ENCODE data around the gene SIRT2. TPM values are rescaled to one million over a fixed set of nuclear protein-coding genes. Genes with fewer than 3 reads are reported as not detected.
"Not testable (repeated sequence)": the region's sequence is repeated elsewhere in the genome, so short reads cannot be mapped to it uniquely, and the experiment has no call there.

Gene SIRT2
- total RNA-seq, 1 experiment from 2014 or later: 37.4 TPM

DNA sequence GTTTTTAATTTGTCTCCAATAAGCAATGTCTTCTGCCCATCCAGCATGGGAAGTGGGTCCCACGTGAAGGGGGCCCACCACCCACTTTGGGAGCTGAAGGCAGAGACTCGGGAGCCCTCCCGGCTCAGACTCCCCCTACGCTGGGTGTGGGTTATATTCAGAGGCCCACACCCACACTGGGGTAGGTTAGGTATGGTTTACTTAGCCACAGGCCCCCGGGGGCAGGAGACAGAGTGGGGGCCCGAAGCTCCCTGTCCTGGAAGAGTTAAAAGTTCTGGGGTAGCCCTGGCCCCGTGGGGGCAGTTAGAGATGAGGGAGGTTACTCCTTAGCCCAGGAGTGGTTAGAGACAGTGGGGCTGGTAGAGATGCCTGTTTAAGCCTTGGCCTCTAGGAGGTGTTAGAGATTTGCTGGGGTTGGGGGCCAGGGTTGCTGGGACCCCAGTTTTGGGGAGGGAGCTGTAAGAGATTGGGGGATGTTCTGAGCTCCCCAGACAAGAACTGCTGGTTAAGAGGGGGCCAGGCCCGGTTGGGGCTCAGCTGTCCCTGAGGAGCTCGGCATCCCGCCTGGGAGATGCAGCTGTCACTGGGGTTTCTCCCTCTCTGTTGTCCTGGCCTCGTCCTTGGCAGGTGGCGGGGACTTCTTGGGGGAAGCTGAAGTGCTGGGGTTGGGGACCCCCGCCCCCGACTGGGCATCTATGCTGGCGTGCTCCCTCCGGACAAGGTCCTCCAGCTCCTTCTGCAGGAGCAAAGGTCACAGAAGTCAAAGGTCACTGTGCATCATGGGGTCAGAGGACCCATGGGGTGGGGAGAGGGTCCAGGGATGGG is 20.6 kb downstream of the SIRT2 start:
- ChIA-PET POLR2A (interaction anchor here (0.7 to 0.9 kb wide), 2 partner anchors 17 to 104 kb away, joined by 3 read pairs; no protein-coding TSS in a partner anchor), CTCF (interaction anchor here (0.6 to 0.8 kb wide), 2 partner anchors 32 to 364 kb away, joined by 3 read pairs; no protein-coding TSS in a partner anchor)
- Mint-ChIP-seq H3K27me3 (ENCODE audit: insufficient read depth, unreplicated experiment) (no peaks in the 10 kb centered on the region), H3K36me3 (ENCODE audit: insufficient read depth, unreplicated experiment) (peaks cover 9% of the 10 kb centered on the region), H3K4me1 (ENCODE audit: insufficient read depth, unreplicated experiment) (peaks cover 9% of the 10 kb centered on the region), H3K27ac (ENCODE audit: low read depth, unreplicated experiment) (peak overlapping the region; percentile 42), H3K4me3 (ENCODE audit: unreplicated experiment) (no peak overlapping the region), H3K9me3 (ENCODE audit: unreplicated experiment) (no peaks in the 10 kb centered on the region)
- TF ChIP-seq, protein P1, sequence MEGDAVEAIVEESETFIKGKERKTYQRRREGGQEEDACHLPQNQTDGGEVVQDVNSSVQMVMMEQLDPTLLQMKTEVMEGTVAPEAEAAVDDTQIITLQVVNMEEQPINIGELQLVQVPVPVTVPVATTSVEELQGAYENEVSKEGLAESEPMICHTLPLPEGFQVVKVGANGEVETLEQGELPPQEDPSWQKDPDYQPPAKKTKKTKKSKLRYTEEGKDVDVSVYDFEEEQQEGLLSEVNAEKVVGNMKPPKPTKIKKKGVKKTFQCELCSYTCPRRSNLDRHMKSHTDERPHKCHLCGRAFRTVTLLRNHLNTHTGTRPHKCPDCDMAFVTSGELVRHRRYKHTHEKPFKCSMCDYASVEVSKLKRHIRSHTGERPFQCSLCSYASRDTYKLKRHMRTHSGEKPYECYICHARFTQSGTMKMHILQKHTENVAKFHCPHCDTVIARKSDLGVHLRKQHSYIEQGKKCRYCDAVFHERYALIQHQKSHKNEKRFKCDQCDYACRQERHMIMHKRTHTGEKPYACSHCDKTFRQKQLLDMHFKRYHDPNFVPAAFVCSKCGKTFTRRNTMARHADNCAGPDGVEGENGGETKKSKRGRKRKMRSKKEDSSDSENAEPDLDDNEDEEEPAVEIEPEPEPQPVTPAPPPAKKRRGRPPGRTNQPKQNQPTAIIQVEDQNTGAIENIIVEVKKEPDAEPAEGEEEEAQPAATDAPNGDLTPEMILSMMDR (IDR thresholded peaks at IDR 0.05; ENCODE audit: unreplicated experiment): no peak
- TSS peak; percentile 65 for BruUV-seq (replicated peaks)
- DNase-seq (ENCODE audit: unreplicated experiment): no peak
- intact Hi-C loops (cut with micrococcal nuclease): no loop called here

DNA sequence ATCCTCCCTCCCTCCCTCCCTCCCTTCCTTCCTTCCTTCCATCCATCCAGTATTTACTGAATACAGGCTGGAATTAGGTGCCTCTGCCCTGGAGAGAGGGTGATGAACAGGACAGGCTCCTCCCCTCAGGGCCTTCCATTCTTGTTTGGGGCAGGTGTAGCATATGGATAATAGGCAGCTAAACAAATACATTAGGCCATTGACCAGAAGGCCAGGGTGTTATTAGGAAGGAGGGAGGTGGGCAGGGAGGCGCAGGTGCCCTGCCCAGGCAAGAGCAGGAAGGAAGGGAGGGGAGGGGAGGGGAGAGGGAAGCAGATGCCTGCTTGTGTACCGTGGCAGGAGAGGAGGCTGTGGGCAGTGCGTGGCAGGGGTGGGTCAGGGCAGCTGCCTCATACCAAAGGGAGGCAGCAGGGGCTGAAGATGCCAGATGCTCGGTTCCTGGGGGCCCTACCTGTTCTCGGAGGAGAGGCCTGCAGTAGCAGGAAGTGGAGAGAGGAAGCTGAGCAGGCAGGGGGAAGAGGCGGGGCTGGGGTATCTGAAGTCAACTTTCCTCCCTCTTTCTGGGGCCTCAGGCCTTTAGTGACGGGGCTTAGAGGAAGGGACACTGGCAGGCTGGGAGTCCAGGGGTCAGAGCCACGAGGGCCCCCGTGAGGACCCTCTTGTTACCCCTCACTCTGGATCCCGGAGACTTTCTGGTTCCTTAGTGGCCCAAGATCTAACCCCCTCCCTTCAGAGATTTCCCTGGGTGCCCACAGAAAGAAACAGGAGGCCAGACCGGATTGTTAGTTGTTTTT is 21.4 kb downstream of the SIRT2 start, which contains the start of gene RINL:
Gene RINL (minus strand): TSS at position 495 of the 794 bp plus-strand sequence. CDS start 1,533 bp downstream, outside the sequence.
- no peaks in the 10 kb centered on the region for H3K9me3 Mint-ChIP-seq (ENCODE audit: unreplicated experiment)
- POLR2A ChIA-PET: interaction anchor here (0.7 to 1.3 kb wide), 3 partner anchors 15 to 103 kb away, joined by 3 to 5 read pairs (median 3); no protein-coding TSS in a partner anchor
- peaks cover 9% of the 10 kb centered on the region for H3K4me1 Mint-ChIP-seq (ENCODE audit: insufficient read depth, unreplicated experiment)
- H3K27me3 Mint-ChIP-seq (ENCODE audit: insufficient read depth, unreplicated experiment): no peaks in the 10 kb centered on the region
- no peak for DNase-seq (ENCODE audit: unreplicated experiment)
- peaks cover 2% of the 10 kb centered on the region for H3K36me3 Mint-ChIP-seq (ENCODE audit: insufficient read depth, unreplicated experiment)
- BruUV-seq (replicated peaks): no TSS peak
- TF ChIP-seq, protein P1 (IDR thresholded peaks at IDR 0.05; ENCODE audit: unreplicated experiment): no peak
- no peak within 1 kb of the TSS for H3K4me3 Mint-ChIP-seq (ENCODE audit: unreplicated experiment)
- peak within 1 kb of the TSS; percentile 42 for H3K27ac Mint-ChIP-seq (ENCODE audit: low read depth, unreplicated experiment)
- intact Hi-C loops (cut with micrococcal nuclease): no loop called here
- CTCF ChIA-PET: interaction anchor here (0.6 to 1.6 kb wide), 4 partner anchors 9 to 363 kb away, joined by 3 to 12 read pairs (median 3); no protein-coding TSS in a partner anchor

DNA sequence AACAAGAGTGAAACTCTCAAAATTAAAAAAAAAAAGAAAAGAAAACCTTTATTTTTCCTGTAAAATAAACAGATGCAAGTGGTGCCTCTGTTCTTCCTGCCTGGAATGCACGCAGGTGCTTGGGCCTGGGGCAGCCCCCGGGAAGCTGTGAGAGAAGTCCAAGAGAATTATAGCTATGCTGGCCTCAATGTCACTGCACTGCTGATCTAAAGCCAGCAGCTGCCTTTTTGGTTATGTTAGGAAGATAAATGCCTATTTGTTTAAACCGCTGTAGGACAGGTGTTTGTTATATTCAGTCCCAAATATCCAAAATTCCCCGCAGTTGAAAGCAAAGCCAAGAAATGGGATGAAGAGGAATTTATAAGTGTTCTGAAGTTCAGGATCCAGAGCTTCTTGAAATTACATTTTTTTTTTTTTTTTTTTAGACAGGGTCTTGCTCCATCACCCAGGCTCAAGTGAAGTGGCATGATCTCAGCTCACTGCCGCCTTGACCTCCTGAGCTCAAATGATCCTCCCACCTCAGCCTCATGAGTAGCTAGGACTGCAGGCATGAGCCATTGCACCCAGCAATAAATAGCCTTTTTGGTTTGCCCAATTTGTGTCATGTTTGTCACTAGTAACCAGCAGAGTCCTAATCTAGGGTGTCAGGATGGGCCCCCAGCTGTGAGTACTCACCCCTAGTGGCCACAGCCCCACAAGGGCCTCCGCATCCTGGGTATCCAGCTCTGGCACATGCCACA is 23.6 kb downstream of the SIRT2 start:
- intact Hi-C loops (cut with micrococcal nuclease): no loop called here
- no peaks in the 10 kb centered on the region for H3K27me3 Mint-ChIP-seq (ENCODE audit: insufficient read depth, unreplicated experiment)
- peaks cover 9% of the 10 kb centered on the region for H3K4me1 Mint-ChIP-seq (ENCODE audit: insufficient read depth, unreplicated experiment)
- no peak for DNase-seq (ENCODE audit: unreplicated experiment)
- no peak overlapping the region for H3K4me3 Mint-ChIP-seq (ENCODE audit: unreplicated experiment)
- ChIA-PET CTCF (interaction anchor here (0.6 to 0.9 kb wide), 3 partner anchors 38 to 218 kb away, joined by 3 to 6 read pairs (median 3); no protein-coding TSS in a partner anchor), POLR2A (interaction anchor here (0.6 to 1.9 kb wide), 2 partner anchors 44 to 55 kb away, joined by 4 to 5 read pairs; partner anchors contain the start of genes MRPS12 and SARS2)
- TF ChIP-seq, protein P1 (IDR thresholded peaks at IDR 0.05; ENCODE audit: unreplicated experiment): no peak
- no peak overlapping the region for H3K27ac Mint-ChIP-seq (ENCODE audit: low read depth, unreplicated experiment)
- no peaks in the 10 kb centered on the region for H3K9me3 Mint-ChIP-seq (ENCODE audit: unreplicated experiment)
- BruUV-seq (replicated peaks): no TSS peak
- H3K36me3 Mint-ChIP-seq (ENCODE audit: insufficient read depth, unreplicated experiment): no peaks in the 10 kb centered on the region

DNA sequence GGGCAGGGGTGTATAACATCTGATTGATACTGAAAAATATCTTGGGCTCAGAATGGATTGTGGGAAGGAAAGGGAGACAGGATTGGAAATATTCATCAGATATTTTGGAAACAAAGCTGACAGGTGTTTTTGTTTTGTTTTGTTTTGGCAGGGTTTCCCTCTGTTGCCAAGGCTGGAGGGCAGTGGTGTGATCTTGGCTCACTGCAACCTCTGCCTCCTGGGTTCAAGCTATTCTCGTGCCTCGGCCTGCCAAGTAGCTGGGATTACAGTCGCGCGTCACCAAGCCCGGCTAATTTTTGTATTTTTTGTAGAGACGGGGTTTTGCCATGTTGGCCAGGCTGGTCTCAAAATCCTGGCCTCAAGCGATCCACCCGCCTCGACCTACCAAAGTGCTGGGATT is 26.0 kb downstream of the SIRT2 start:
- POLR2A ChIA-PET: interaction anchor here (0.6 to 2.2 kb wide), 2 partner anchors 20 to 21 kb away, joined by 3 to 8 read pairs; no protein-coding TSS in a partner anchor

More for the DNA sequence above, 26.0 kb downstream of the SIRT2 start:
- H3K27me3 Mint-ChIP-seq (ENCODE audit: insufficient read depth, unreplicated experiment); intact Hi-C loops (cut with micrococcal nuclease); DNase-seq (ENCODE audit: unreplicated experiment); BruUV-seq (replicated peaks); H3K9me3 Mint-ChIP-seq (ENCODE audit: unreplicated experiment); H3K36me3 Mint-ChIP-seq (ENCODE audit: insufficient read depth, unreplicated experiment); H3K27ac Mint-ChIP-seq (ENCODE audit: low read depth, unreplicated experiment); H3K4me3 Mint-ChIP-seq (ENCODE audit: unreplicated experiment): not testable (repeated sequence)
- CTCF ChIA-PET: interaction anchor here (0.6 to 1.7 kb wide), 4 partner anchors 9 to 234 kb away, joined by 3 to 8 read pairs (median 3); no protein-coding TSS in a partner anchor
- peaks cover 14% of the 10 kb centered on the region for H3K4me1 Mint-ChIP-seq (ENCODE audit: insufficient read depth, unreplicated experiment)
